Esophagus muscularis mucosa (tissue), 3 donors: Measurements from ENCODE around the gene PANK2.

Experiments used
- POLR2AphosphoS5 ChIP-seq, 2 donors: sonication (generic); formaldehyde crosslinking; IDR thresholded peaks; one replicate each; pipeline ENCODE4 v1.6.1; 2017; ENCODE audit warnings: antibody characterized with exemption in 2 of 2
- TF ChIP-seq, protein P1 (sequence below), 3 experiments: fragments of 200-600 bp in 2 of 3; fragments of 450-650 bp in 1 of 3; sonication (generic) in 2 of 3; IDR thresholded peaks; one replicate each; pipeline ENCODE4 v1.5.1; 2017 to 2019; ENCODE audit warnings: antibody characterized with exemption in 3 of 3, mild to moderate bottlenecking in 2 of 3, moderate library complexity in 1 of 3

- TF ChIP-seq POLR2AphosphoS5 (IDR thresholded peaks at IDR 0.05): peak; percentile 97 to 98
- TF ChIP-seq, protein P1, sequence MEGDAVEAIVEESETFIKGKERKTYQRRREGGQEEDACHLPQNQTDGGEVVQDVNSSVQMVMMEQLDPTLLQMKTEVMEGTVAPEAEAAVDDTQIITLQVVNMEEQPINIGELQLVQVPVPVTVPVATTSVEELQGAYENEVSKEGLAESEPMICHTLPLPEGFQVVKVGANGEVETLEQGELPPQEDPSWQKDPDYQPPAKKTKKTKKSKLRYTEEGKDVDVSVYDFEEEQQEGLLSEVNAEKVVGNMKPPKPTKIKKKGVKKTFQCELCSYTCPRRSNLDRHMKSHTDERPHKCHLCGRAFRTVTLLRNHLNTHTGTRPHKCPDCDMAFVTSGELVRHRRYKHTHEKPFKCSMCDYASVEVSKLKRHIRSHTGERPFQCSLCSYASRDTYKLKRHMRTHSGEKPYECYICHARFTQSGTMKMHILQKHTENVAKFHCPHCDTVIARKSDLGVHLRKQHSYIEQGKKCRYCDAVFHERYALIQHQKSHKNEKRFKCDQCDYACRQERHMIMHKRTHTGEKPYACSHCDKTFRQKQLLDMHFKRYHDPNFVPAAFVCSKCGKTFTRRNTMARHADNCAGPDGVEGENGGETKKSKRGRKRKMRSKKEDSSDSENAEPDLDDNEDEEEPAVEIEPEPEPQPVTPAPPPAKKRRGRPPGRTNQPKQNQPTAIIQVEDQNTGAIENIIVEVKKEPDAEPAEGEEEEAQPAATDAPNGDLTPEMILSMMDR (IDR thresholded peaks at IDR 0.05): peak; percentile 41 to 60 (median 57)
Measured at GRCh38 chr20:3888622-3889488, at the start of gene PANK2.
